Coronary artery (tissue), 2 donors: ENCODE results near the gene GTPBP2.

ENCODE experiments used
- DNase-seq: peaks from one replicate; pipeline ENCODE4 v3.0.0-alpha.2; 2017; ENCODE audit warnings: low spot score
- H3K27ac ChIP-seq, 2 donors: fragments of 200-600 bp; sonication (generic); one replicate each; pipeline ENCODE4 v1.5.1; 2016 to 2019
- H3K4me3 ChIP-seq: fragments of 200-600 bp; sonication (generic); 2 replicates; pipeline ENCODE4 v1.5.1; 2016; ENCODE audit warnings: mild to moderate bottlenecking, moderate library complexity
- TF ChIP-seq, protein P1 (sequence below): fragments of 200-600 bp; sonication (generic); IDR thresholded peaks from one replicate; pipeline ENCODE4 v1.5.1; 2019; ENCODE audit warnings: antibody characterized with exemption

The GTPBP2 gene

DNA sequence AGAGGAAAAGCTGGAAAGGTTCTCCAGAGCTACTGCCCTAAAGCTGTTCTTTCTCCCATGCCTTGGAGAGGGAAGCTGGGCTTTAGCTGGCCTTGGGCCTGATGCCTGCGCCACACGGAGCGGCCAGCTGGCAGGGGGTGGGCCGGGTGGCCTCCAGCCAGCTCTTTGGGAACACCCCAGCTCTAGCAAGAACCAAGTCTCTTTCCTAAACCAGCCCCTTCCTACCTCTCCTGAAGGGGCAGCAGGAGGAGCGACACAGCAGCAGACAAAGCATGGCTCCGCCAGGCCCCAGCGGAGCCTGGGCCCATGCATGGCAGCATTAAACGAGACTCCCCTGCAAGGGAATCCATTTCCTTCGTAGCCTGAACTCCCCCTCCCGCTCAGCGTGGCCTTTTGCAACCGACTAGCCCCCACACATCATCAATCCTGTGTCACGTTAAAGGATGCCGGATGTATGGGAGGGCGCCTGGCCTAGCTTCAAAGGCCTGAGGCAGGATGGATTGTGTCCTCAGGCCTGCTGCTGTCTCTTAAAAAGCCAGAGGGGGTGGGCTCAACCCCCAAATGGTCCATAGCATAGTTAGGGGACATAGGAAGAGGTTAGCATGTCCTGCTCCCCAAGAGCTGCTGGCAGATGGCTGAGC is 44.5 kb upstream of the GTPBP2 start:
- no peak overlapping the region for H3K4me3 ChIP-seq
- no peak for DNase-seq
- TF ChIP-seq, protein P1, sequence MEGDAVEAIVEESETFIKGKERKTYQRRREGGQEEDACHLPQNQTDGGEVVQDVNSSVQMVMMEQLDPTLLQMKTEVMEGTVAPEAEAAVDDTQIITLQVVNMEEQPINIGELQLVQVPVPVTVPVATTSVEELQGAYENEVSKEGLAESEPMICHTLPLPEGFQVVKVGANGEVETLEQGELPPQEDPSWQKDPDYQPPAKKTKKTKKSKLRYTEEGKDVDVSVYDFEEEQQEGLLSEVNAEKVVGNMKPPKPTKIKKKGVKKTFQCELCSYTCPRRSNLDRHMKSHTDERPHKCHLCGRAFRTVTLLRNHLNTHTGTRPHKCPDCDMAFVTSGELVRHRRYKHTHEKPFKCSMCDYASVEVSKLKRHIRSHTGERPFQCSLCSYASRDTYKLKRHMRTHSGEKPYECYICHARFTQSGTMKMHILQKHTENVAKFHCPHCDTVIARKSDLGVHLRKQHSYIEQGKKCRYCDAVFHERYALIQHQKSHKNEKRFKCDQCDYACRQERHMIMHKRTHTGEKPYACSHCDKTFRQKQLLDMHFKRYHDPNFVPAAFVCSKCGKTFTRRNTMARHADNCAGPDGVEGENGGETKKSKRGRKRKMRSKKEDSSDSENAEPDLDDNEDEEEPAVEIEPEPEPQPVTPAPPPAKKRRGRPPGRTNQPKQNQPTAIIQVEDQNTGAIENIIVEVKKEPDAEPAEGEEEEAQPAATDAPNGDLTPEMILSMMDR = no peak
- H3K27ac ChIP-seq = peak overlapping the region in 1 of 2 donors; percentile 51

DNA sequence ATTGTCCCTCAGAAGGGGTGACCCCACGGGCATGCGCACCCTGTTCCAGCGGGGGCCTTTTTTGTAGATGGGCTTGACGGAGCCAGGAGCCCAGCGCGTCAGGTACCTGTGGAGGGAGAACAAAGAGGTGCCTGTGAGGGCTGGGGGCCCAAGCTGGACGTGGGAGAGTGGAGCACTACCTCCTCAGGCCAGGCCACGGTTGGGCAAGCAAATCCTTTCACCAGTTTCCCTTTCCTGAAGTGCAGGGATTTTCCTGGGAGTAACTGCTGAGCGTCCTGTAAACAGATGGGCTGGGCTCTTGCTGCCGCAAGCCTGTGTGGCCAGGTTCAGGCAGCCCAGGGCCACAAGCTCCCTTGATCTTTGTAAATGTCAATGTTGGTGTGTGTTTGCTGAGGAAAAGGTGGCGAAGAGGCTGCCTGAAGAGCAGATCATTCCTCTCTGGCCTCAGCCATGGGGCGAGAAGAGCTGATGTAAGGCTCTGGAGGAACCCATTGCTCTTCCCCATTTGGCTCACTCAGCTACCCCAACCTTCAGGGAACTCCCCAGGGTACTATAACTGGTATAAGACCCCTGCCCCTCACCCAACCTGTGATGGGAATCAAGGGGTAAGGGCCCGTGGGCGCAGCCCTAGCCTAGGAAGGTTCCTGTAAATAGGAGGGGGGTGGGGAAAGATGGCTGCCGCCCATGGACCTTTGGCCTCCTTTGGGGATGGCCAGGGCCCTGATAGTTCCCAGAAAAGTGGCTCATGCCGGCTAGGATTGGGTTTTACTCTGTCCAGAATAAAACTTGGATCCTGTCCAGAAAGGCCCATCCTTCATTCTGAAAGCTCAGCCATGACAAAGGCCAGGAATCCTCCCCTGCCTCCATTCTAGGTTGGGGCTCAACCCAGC is 43.0 kb upstream of the GTPBP2 start:
- peak overlapping the region in 1 of 2 donors; percentile 30 for H3K27ac ChIP-seq
- DNase-seq = no peak
- no peak overlapping the region for H3K4me3 ChIP-seq
- TF ChIP-seq, protein P1 = no peak

DNA sequence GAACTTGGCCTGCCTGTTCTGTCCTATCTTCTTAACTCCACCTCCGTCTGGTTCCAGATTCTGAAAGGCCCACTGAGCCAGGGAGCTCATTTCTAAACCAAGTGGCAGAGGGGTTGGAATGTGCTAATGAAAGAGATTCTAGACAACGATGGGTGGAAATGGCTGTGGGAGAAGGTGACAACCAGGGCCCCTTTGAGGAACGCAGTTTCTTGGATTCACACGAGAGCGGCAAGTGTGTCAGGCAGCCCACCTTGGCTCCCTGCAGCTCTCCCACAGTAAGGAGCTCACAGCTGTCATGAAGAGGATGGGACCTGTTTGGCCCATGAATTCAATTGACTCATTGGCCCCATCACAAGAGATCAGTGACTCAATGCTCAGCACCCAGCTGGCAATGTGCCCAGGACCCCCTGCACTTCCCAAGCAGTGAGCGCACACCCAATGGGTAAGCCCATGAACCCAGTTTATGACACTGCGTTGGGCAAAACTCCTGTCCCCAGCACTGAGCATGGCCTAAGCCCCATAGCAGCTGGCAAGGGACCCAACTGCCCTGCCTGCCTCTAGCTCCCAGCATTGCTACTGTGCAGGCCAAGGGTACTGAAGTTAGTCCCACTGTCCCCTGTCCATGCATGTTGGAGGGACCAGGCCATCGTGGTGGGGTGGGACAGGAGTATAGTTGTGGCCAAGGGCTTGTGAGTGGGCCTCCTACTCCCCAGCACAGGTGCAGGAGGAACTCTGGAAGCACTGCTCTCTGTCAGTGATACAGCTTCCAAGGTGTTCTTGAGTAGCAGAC is 42.1 kb upstream of the GTPBP2 start:
- no peak overlapping the region for H3K4me3 ChIP-seq
- DNase-seq = no peak
- H3K27ac ChIP-seq = peak overlapping the region in 1 of 2 donors; percentile 59
- TF ChIP-seq, protein P1 = no peak

DNA sequence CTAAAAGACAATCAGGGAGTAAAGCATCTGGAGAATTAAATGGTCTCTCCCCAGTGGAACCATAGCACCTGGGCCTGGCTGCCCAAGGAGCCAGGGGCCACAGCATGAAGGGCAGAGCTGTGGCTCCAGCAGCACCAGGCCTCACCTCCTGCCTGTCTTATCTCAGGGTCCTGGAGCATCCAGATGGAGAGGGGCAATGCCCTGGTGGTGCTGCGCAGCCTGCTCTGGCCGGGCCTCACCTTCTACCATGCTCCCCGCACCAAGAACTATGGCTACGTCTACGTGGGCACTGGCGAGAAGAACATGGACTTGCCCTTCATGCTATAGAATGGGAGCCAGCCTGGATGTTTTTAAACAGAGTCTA is 41.5 kb upstream of the GTPBP2 start:
- TF ChIP-seq, protein P1 = no peak
- H3K4me3 ChIP-seq = no peak overlapping the region
- DNase-seq = no peak
- peak overlapping the region in 1 of 2 donors; percentile 59 for H3K27ac ChIP-seq

DNA sequence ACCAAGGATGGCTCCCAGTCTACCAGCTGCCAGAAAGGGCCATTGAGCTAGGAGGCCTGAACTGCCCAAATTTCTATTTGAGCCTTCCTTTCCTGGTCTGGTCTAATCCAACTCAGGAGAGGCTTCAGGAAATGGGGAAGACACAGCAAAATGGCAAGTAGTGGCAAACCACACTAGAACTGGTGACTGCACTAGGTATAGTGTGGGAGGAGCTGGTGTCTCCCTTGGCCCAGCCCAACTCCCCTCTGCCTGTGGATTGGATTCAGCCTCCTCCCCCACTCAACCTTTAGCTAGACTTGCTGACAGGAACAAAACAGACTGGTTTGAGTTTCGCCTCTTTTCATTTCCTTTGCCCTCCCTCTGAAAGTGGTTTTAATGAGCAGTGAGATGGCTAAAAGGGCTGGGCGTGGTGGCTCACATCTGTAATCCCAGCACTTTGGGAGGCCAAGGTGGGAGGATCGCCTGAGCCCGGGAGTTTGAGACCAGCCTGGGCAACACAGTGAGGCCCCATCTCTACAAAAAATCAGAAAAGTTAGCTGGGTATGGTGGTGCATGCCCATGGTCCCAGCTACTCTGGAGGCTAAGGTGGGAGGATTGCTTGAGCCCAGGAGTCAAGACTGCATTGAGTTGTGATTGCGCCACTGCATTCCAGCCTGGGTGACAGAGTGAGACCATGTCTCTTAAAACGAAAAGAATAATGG is 41.0 kb upstream of the GTPBP2 start:
- no peak overlapping the region for H3K4me3 ChIP-seq
- TF ChIP-seq, protein P1 = no peak
- no peak for DNase-seq
- peak overlapping the region; percentile 42 to 59 for H3K27ac ChIP-seq

DNA sequence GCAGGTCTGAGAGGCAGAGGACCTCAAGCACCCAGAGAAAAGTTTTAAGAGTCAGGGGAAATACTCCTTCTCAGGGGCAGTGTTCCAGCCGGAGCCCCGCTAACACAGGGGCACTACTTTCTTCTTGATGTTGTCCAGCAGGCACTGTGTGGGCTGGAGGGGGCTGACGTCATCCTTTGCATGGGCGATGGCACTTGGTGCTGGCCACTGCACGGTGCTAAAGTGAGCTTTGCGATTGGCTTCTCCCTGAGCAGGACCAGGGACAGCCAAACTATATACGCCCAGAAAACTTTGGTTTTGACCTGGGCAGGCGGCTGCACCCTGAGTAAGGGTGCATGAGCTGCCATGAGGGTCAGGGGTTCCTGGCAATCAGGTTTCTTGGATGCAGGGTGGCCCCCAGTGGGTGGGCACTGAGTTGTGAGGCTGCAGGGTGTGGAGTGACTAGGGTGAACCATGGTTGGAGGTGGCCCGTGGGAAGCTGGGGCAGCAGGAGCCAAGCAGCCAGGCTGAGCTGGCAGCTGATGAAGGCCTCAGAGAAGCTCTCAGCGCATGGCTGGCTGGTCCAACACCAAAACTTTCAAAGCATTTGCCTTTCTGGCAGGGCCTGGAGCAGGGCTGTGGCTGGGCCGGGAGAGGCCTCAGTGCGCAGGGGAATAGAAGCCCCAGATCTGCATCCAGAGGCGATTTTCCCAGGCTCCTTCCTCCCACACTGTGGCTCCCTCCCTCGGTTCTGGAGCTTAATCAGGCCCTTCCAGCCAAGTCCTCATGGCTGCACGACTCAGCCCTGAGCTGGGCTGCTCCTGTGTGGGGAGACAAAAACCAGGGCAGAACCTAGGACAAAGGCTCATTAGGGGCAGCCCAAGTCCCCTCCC is 40.2 kb upstream of the GTPBP2 start:
- TF ChIP-seq, protein P1 = no peak
- H3K27ac ChIP-seq = peak overlapping the region; percentile 42 to 59
- peak; percentile 83 for DNase-seq
- H3K4me3 ChIP-seq = no peak overlapping the region
